NCI-H2107 treated with DMSO at 0.1 percent for 48 hours (cell line): Measurements from ENCODE around the gene DDAH1.
A peak's percentile ranks its signal among the peaks of the same experiment; 100 is the strongest.
"Not testable (repeated sequence)": the region's sequence is repeated elsewhere in the genome, so short reads cannot be mapped to it uniquely, and the experiment has no call there.

Source experiments
- DNase-seq: peaks from one replicate; lab custom pipeline; 2025; ENCODE audit not compliant: unreplicated experiment; lab: John Stamatoyannopoulos, UW

Gene DDAH1

GRCh38 chr1:85471558-85471957, 6.6 kb upstream of the DDAH1 start:
- DNase-seq: no peak

- not testable (repeated sequence) for DNase-seq
Observed at GRCh38 chr1:85470130-85470529, 5.2 kb upstream of the DDAH1 start.

GRCh38 chr1:85467929-85468540, 3.1 kb upstream of the DDAH1 start:
- no peak for DNase-seq

- DNase-seq: no peak
Observed at GRCh38 chr1:85467036-85467435, 2.1 kb upstream of the DDAH1 start.

GRCh38 chr1:85465786-85466134, 801 bp upstream of the DDAH1 start:
- no peak for DNase-seq

- peak; percentile 35 for DNase-seq
Observed at GRCh38 chr1:85464497-85465098, 361 bp downstream of the DDAH1 start.

- DNase-seq: peak; percentile 63
Observed at GRCh38 chr1:85463731-85464496, 1.0 kb downstream of the DDAH1 start.

- DNase-seq: no peak
Observed at GRCh38 chr1:85462931-85463649, 1.9 kb downstream of the DDAH1 start.

- no peak for DNase-seq
Observed at GRCh38 chr1:85461216-85461918, 3.6 kb downstream of the DDAH1 start.

- no peak for DNase-seq
Observed at GRCh38 chr1:85460555-85461088, 4.3 kb downstream of the DDAH1 start.

- no peak for DNase-seq
Observed at GRCh38 chr1:85459290-85459689, 5.7 kb downstream of the DDAH1 start.

GRCh38 chr1:85454214-85454613, 10.7 kb downstream of the DDAH1 start:
- DNase-seq: no peak

- no peak for DNase-seq
Observed at GRCh38 chr1:85453640-85454194, 11.2 kb downstream of the DDAH1 start.

GRCh38 chr1:85452948-85453347, 12.0 kb downstream of the DDAH1 start:
- DNase-seq: no peak

GRCh38 chr1:85451236-85451830, 13.6 kb downstream of the DDAH1 start:
- DNase-seq: no peak

- DNase-seq: no peak
Observed at GRCh38 chr1:85450832-85451231, 14.1 kb downstream of the DDAH1 start.

GRCh38 chr1:85449356-85449755, 15.6 kb downstream of the DDAH1 start:
- no peak for DNase-seq

GRCh38 chr1:85448358-85448757, 16.6 kb downstream of the DDAH1 start:
- no peak for DNase-seq

GRCh38 chr1:85447006-85447943, 17.7 kb downstream of the DDAH1 start:
- DNase-seq: no peak
